ENCODE data around the gene LTA.
A peak's percentile ranks its signal among the peaks of the same experiment; 100 is the strongest.
"Not testable (repeated sequence)": the region's sequence is repeated elsewhere in the genome, so short reads cannot be mapped to it uniquely, and the experiment has no call there.

Gene LTA

GRCh38 chr6:31546958-31547726 is 24.9 kb upstream of the LTA start, which contains the start of gene NFKBIL1:
Gene NFKBIL1 (plus strand): TSS chr6:31547608. CDS start chr6:31547695, 87 bp downstream.
- H3K9ac ChIP-seq (ENCODE audit: low read length) = no peak within 1 kb of the TSS
- peaks cover 12% of the 10 kb centered on the region for H3K4me1 ChIP-seq (ENCODE audit: control insufficient read depth, insufficient read depth, low read length)
- H3K36me3 ChIP-seq (ENCODE audit: control insufficient read depth, insufficient read depth, low read length) = peaks cover 5% of the 10 kb centered on the region
- H3K4me3 ChIP-seq (ENCODE audit: low read length) = peak within 1 kb of the TSS; percentile 63
- no peaks in the 10 kb centered on the region for H3K27me3 ChIP-seq (ENCODE audit: control insufficient read depth, insufficient read depth, low read length)
- peak within 1 kb of the TSS; percentile 87 for H3K27ac ChIP-seq (ENCODE audit: low read depth, low read length)

- H3K27me3 ChIP-seq (ENCODE audit: control insufficient read depth, insufficient read depth, low read length) = no peaks in the 10 kb centered on the region
- H3K4me1 ChIP-seq (ENCODE audit: control insufficient read depth, insufficient read depth, low read length) = peaks cover 11% of the 10 kb centered on the region
- H3K27ac ChIP-seq (ENCODE audit: low read depth, low read length) = peak overlapping the region; percentile 87
- H3K4me3 ChIP-seq (ENCODE audit: low read length) = peak overlapping the region; percentile 60
- peaks cover 5% of the 10 kb centered on the region for H3K36me3 ChIP-seq (ENCODE audit: control insufficient read depth, insufficient read depth, low read length)
- no peak overlapping the region for H3K9ac ChIP-seq (ENCODE audit: low read length)
Measured at GRCh38 chr6:31547727-31548543, 24.2 kb upstream of the LTA start.

- Histone ChIP-seq H3K9ac (ENCODE audit: low read length) (no peak overlapping the region), H3K4me3 (ENCODE audit: low read length) (peak overlapping the region; percentile 60), H3K27me3 (ENCODE audit: control insufficient read depth, insufficient read depth, low read length) (no peaks in the 10 kb centered on the region), H3K36me3 (ENCODE audit: control insufficient read depth, insufficient read depth, low read length) (peaks cover 5% of the 10 kb centered on the region), H3K4me1 (ENCODE audit: control insufficient read depth, insufficient read depth, low read length) (peaks cover 9% of the 10 kb centered on the region), H3K27ac (ENCODE audit: low read depth, low read length) (peak overlapping the region; percentile 87)
Measured at GRCh38 chr6:31548544-31548873, 23.6 kb upstream of the LTA start.

GRCh38 chr6:31551371-31551770 is 20.7 kb upstream of the LTA start:
- H3K36me3 ChIP-seq (ENCODE audit: control insufficient read depth, insufficient read depth, low read length) = peaks cover 10% of the 10 kb centered on the region
- H3K27me3 ChIP-seq (ENCODE audit: control insufficient read depth, insufficient read depth, low read length); H3K9ac ChIP-seq (ENCODE audit: low read length); H3K4me3 ChIP-seq (ENCODE audit: low read length); H3K27ac ChIP-seq (ENCODE audit: low read depth, low read length); H3K4me1 ChIP-seq (ENCODE audit: control insufficient read depth, insufficient read depth, low read length): not testable (repeated sequence)

GRCh38 chr6:31556307-31556706 is 15.8 kb upstream of the LTA start:
- H3K4me3 ChIP-seq (ENCODE audit: low read length) = no peak overlapping the region
- H3K9ac ChIP-seq (ENCODE audit: low read length) = no peak overlapping the region
- H3K36me3 ChIP-seq (ENCODE audit: control insufficient read depth, insufficient read depth, low read length) = peaks cover 11% of the 10 kb centered on the region

GRCh38 chr6:31557443-31558317 is 14.4 kb upstream of the LTA start:
- Histone ChIP-seq H3K4me1 (ENCODE audit: control insufficient read depth, insufficient read depth, low read length) (no peaks in the 10 kb centered on the region), H3K4me3 (ENCODE audit: low read length) (no peak overlapping the region), H3K9ac (ENCODE audit: low read length) (no peak overlapping the region), H3K27ac (ENCODE audit: low read depth, low read length) (no peak overlapping the region), H3K36me3 (ENCODE audit: control insufficient read depth, insufficient read depth, low read length) (peaks cover 11% of the 10 kb centered on the region), H3K27me3 (ENCODE audit: control insufficient read depth, insufficient read depth, low read length) (no peaks in the 10 kb centered on the region)

More at GRCh38 chr6:31556307-31556706, 15.8 kb upstream of the LTA start:
- H3K27ac ChIP-seq (ENCODE audit: low read depth, low read length) = no peak overlapping the region
- no peaks in the 10 kb centered on the region for H3K4me1 ChIP-seq (ENCODE audit: control insufficient read depth, insufficient read depth, low read length)
- no peaks in the 10 kb centered on the region for H3K27me3 ChIP-seq (ENCODE audit: control insufficient read depth, insufficient read depth, low read length)

GRCh38 chr6:31558318-31558625 is 13.8 kb upstream of the LTA start:
- no peak overlapping the region for H3K4me3 ChIP-seq (ENCODE audit: low read length)
- H3K27ac ChIP-seq (ENCODE audit: low read depth, low read length) = no peak overlapping the region
- H3K9ac ChIP-seq (ENCODE audit: low read length) = no peak overlapping the region
- peaks cover 11% of the 10 kb centered on the region for H3K36me3 ChIP-seq (ENCODE audit: control insufficient read depth, insufficient read depth, low read length)
- H3K27me3 ChIP-seq (ENCODE audit: control insufficient read depth, insufficient read depth, low read length) = no peaks in the 10 kb centered on the region
- no peaks in the 10 kb centered on the region for H3K4me1 ChIP-seq (ENCODE audit: control insufficient read depth, insufficient read depth, low read length)

GRCh38 chr6:31558631-31559500 is 13.2 kb upstream of the LTA start:
- no peak overlapping the region for H3K4me3 ChIP-seq (ENCODE audit: low read length)
- H3K9ac ChIP-seq (ENCODE audit: low read length) = no peak overlapping the region
- H3K36me3 ChIP-seq (ENCODE audit: control insufficient read depth, insufficient read depth, low read length) = peaks cover 11% of the 10 kb centered on the region

GRCh38 chr6:31559606-31559957 is 12.5 kb upstream of the LTA start:
- H3K4me1 ChIP-seq (ENCODE audit: control insufficient read depth, insufficient read depth, low read length) = no peaks in the 10 kb centered on the region
- no peaks in the 10 kb centered on the region for H3K27me3 ChIP-seq (ENCODE audit: control insufficient read depth, insufficient read depth, low read length)
- H3K36me3 ChIP-seq (ENCODE audit: control insufficient read depth, insufficient read depth, low read length) = peaks cover 11% of the 10 kb centered on the region
- H3K9ac ChIP-seq (ENCODE audit: low read length) = no peak overlapping the region
- no peak overlapping the region for H3K27ac ChIP-seq (ENCODE audit: low read depth, low read length)
- no peak overlapping the region for H3K4me3 ChIP-seq (ENCODE audit: low read length)

More at GRCh38 chr6:31558631-31559500, 13.2 kb upstream of the LTA start:
- H3K27me3 ChIP-seq (ENCODE audit: control insufficient read depth, insufficient read depth, low read length) = no peaks in the 10 kb centered on the region
- H3K4me1 ChIP-seq (ENCODE audit: control insufficient read depth, insufficient read depth, low read length) = no peaks in the 10 kb centered on the region
- no peak overlapping the region for H3K27ac ChIP-seq (ENCODE audit: low read depth, low read length)

GRCh38 chr6:31559958-31560696 is 12.0 kb upstream of the LTA start:
- Histone ChIP-seq H3K36me3 (ENCODE audit: control insufficient read depth, insufficient read depth, low read length) (peaks cover 11% of the 10 kb centered on the region), H3K9ac (ENCODE audit: low read length) (no peak overlapping the region), H3K27me3 (ENCODE audit: control insufficient read depth, insufficient read depth, low read length) (no peaks in the 10 kb centered on the region), H3K4me1 (ENCODE audit: control insufficient read depth, insufficient read depth, low read length) (no peaks in the 10 kb centered on the region), H3K4me3 (ENCODE audit: low read length) (no peak overlapping the region), H3K27ac (ENCODE audit: low read depth, low read length) (no peak overlapping the region)

GRCh38 chr6:31560697-31561058 is 11.4 kb upstream of the LTA start:
- no peak overlapping the region for H3K27ac ChIP-seq (ENCODE audit: low read depth, low read length)
- H3K4me1 ChIP-seq (ENCODE audit: control insufficient read depth, insufficient read depth, low read length) = no peaks in the 10 kb centered on the region
- H3K36me3 ChIP-seq (ENCODE audit: control insufficient read depth, insufficient read depth, low read length) = peaks cover 11% of the 10 kb centered on the region
- H3K4me3 ChIP-seq (ENCODE audit: low read length) = no peak overlapping the region
- H3K27me3 ChIP-seq (ENCODE audit: control insufficient read depth, insufficient read depth, low read length) = no peaks in the 10 kb centered on the region
- no peak overlapping the region for H3K9ac ChIP-seq (ENCODE audit: low read length)
